GM18499 (cell line): ENCODE results near the gene SRGAP2C.
"Not testable (repeated sequence)": the region's sequence is repeated elsewhere in the genome, so short reads cannot be mapped to it uniquely, and the experiment has no call there.

Experiments used
- ATAC-seq: cut with Tn5 transposase; IDR thresholded peaks from one replicate; pipeline ENCODE4 v1.9.1; 2021; ENCODE audit warnings: moderate number of reproducible peaks; ENCODE audit not compliant: insufficient read depth, unreplicated experiment

The SRGAP2C gene

DNA sequence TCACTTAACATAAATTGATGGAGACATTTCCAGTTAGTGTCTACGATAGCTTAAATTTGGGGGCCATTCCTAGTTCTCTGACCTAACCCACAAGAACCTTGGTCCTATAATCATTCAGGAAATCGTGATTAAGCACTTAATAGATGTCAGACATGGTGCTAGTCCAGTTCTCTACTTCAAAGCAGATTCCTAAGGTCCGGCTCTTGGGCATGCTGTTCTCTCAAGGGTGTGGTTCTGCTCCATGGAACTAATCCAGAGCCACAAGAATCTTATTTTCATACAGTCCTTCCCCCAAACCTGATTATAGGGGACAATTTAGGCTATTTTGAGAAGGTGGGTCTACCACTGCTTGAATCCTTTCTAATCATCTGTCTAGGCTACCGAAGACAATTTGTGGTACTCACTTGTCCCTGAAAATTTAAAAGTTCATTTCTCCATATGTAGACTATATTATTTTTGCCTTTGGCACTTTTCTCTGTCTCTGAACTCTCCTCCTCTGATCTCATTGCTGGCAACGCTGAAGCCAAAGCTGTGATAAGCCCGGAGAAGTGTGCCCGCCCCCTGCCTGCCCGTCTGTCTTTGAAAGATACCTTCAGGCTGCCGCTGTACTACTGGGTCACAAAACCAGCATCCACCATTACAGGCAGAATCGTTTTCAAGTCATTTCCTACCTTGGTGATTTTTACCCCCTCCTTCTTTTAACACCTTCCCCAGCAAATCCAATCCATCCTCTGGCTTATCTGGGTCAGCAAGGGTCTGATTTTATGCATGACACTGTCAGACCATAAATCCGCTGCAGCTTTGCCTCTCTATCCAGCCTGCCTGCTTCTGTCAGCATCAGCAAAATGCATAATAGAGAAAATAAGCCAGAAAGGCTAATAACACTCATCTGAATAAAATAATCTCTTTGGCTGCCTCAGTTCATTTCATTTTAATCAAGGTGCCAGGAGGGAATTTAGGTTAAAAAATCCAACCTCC is 133.0 kb downstream of the SRGAP2C start:
- ATAC-seq = not testable (repeated sequence)

DNA sequence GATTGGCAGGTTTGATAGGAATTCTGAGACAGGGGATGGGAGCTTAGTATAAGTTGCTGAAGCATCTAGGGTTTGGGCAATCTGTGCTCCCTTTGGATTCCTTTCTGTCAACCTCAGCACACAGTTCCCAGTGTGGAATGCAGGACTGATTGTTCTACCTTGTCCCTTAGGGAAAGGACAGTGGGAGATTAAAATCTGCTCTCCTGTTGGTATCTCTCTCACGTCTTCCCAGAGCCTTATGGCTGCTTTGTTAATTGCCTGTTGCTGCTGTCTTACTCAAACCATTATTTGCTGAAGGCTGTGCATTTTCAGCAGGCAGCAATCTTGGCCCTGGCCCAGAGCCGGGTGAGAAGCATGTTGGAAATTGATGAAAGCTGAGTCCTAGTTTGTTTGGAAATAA is 133.9 kb downstream of the SRGAP2C start:
- ATAC-seq = not testable (repeated sequence)

DNA sequence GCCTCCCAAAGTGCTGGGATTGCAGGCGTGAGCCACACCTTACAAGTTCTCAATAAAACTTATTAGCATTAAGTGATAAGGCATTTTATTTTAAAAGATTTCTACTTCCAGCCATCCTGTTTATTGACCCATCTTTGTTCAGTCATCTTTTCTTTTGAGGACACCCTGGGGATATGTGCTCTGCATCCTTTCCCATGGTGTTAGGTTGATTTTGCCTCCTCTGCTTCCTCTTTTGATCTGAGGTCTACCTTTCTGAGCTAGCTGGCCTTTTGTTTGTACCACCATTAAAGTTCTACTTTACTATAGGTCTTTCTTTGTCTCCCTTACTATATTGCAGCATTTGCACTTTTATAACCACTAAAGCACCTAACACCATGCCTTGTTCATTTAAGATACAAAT is 136.9 kb downstream of the SRGAP2C start:
- ATAC-seq = not testable (repeated sequence)

DNA sequence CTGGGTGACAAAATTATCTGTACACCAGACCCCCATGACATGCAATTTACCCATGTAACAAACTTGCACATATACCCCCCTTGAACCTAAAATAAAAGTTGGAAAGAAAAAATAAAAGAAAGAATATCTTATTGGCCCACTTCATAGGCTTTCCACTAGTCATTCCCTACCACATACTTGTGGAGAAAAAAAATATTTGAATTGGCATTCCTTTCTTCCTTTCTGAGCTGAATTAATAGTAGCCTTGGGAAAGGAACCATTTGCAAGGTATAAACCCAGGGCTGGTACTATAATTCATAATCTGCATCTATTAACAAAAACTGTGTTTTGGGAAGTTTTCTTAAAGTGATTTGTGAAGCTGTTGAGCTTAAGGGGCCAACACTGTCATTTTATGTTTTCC is 140.0 kb downstream of the SRGAP2C start:
- ATAC-seq = not testable (repeated sequence)

DNA sequence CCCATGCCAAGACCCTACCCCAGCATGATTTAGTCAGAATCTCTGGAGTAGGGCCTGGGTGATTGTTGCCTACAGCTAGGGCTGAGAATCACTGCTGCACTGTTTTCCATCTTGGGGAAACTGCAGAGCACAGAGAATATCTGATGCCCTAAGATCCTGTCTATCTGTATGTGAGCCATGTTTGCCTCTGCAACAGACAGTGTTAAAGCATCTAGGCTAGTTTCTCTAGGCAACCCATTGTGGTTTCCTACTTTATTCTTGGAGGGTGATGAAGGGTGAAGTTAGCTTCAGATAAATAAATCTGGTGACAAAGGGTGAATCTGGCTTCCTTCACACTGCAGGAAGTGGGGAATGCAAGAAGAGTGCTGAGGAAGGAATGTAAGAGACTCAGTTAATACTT is 147.4 kb downstream of the SRGAP2C start:
- not testable (repeated sequence) for ATAC-seq

DNA sequence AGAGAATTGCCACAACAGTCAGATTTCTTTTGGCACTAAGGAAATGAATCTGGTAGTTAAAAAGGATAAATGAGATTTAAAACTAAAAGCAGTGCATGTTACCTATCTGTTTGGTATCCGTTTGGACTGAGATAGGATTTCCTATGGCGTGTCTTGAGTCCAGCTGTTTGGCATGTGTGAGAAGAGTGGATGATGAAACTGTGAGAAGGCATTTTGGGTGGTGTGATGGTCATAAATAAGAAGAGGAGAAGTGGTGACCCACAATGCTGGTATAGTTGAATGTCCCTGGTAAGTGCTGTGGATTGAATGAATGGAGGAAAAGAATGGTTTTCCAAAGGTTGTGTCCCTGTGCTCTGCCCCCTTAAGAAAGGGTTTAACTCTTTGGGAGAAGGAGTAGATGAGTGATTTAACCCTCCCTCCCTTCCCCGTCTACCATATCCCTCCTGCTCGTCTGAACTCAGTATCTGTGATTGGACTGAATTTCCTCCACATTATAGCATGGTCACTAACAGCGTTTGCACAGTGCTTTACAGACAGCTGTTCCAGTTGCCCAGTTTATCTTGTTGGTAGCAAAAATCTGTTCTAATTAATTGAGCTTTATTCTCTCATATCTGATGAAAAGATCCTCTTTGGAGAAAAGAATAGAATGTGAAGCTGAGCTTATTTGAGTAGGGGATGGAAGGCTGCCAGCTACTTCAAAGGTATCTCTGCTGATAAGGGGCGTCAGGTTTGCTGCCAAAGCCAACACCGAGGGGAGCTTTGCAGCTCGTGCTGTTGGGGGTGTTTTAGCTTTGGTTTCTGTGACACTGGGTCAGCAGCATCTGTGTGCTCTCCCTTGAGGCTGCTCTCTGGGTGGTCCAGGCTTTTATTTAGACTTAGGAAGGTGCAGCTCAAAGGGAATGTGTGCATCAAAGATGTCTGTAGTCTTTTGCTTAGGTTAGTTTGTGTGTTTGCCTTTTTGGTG is 148.1 kb downstream of the SRGAP2C start:
- ATAC-seq = not testable (repeated sequence)

DNA sequence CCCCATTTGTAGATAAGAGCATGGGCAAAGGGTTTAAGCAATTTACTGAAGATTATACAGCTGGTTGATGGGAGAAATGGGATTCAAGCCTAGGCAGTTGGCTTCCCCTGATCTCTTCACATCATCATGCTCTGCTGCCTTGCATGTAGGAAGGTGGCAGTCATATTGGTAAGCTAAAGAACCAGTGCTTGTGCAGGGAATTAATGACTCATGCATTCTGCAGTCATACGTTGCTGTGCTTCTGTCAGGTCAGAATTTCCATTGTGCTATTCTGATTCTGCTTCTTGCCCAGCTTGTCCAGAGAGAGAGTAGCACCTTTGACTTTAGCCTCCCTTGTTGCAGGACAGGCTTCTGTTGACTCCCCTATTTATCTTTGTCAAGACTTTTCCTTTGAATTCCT is 153.2 kb downstream of the SRGAP2C start:
- not testable (repeated sequence) for ATAC-seq

DNA sequence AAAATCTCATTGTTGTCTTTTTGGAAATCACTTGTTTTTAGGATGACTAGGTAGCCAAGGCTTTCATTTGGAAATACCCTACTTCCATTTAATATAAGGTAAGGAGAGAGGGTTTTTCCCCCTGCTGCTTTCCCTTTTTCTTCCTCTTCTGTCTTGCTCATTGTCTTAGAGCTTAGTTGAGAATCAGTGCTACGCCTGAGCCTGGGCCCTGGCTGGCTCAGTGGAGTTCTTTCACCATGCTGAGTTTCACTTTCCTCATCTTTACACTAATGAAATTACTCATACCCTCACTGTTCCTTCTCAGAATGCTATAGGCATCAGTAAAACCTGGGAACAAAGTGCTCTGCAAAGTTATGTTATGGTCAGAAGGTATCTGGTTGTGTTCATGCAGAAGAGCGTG is 154.8 kb downstream of the SRGAP2C start:
- ATAC-seq = not testable (repeated sequence)

DNA sequence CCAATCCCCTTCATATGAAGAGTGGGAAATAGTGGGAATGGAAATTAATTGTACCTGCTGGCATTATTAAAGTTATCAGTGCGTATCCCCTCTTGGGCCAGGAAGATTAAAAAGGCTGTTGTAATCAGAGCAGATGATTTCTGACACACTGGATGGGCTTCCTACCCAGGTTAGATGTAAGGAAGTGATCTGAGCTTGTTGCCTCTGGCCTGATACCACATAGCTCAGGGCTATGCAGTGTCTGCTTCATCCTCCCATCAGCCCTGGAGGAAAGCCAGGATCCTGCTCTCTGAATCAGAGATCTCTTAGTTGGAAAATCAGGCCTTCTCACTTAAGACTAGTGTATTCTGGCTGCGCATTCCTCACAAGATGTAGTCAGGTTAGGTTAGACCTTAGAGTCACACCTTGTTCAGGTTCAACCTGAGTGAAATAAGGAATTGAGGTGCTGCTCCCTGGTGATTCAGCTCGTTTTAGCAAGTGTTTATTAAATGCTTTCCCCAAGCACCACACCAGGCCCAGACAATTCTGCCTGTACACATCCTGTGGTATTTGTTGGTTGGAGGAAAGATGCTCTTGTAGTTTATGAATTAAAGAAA is 158.6 kb downstream of the SRGAP2C start:
- not testable (repeated sequence) for ATAC-seq

DNA sequence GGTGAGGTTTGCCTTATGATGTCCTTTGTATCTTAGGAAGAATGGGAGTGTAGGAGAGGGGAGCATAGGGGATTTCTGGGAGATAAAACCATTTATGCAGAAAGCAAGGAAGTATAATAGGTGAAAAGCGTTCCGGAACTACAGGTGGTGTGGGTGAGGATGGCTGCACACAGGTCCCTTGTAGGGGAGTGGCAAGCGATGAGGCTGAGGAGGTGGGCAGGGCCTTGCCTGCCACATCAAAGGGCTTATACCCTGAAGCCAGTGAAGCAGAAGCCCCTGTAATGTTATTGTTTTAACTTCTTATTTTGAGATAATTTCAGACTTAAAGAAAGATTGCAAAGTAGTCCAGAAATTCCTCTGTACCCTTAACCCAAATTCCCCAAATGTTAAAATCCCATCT is 159.6 kb downstream of the SRGAP2C start:
- ATAC-seq = not testable (repeated sequence)

DNA sequence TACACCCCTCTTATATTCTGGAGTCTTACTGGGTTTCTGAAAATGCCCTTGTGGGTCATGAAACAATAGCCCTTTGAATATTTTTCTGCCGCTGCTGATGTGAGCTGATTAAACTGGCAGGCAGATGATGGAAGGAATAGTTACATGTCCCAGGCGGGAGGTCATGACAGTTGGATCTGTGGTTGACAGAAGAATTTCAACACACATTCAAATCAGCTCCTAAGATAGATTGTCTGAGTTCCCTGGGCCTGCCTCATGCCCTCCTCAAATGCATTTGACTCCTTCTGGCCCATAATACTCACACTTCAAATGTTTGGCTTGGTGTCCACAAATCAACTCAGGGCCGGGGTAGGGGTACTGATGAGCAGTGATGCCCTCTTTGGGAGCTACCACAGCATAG is 161.9 kb downstream of the SRGAP2C start:
- ATAC-seq = not testable (repeated sequence)

DNA sequence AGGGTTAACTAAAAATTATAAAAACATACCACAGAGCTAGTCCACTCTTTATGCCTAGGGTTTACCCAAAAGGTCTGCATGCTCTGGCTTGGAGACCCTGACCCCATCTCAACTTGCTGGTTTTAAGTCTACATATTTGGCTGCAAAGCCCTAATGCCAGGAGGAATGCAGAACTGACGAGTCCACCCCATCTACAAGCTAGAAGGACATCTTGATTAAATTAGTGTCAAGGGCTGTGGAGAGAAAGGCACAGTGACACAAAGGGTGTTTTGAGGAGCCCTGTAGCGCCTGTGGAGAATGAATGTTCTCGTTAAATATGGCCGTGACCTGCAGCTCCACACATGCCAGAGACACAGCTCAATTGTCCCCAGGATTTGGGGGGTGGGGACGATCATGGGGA is 162.7 kb downstream of the SRGAP2C start:
- not testable (repeated sequence) for ATAC-seq

DNA sequence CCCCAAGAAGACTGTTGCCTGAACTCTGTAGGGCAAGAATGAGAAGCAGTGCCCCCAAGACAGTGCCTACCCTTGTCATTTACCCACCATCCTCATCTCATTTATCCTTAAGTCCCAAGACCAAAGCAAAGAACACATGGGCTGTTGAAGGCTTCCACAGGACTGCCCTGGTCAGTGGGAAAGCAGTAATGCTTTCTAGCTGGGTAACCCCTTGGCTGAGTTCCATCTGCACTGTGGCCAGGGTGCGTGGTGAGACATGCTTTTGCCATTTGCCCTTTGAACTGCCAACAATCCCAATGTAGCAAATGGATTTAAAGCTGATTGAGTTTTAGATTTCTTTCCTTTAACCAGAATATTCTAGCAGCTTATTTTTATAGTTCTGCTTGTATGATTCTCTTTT is 163.3 kb downstream of the SRGAP2C start:
- ATAC-seq = not testable (repeated sequence)

DNA sequence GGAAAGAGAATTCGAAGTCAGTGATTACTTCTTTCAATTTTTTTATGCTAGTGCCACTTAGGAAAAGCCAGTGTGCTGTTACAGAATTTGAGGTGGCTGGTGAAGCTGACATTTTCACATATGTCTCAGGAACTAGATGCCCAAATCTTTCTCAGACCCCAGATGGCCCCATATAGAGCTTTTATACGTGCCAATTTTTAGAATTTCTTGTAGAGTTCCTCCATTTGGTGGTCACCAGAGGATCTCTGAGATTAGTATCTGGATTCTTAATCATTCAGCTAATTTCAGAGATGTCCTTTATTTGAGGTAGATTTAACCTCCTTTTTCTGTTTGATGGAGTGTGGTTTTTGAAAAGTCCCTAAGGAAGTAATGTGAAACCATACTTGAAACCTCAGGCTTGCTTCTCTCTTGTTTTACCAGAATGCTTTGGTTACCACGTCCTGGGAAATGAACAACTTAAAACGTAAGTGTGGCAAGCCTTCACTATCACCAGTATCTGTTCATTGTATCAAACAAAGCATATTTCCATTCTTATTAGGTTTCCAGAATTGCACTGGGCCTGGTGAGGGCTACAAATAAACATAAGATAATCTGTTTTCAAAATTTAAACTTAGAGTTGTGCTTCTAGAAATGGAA is 164.7 kb downstream of the SRGAP2C start:
- not testable (repeated sequence) for ATAC-seq

DNA sequence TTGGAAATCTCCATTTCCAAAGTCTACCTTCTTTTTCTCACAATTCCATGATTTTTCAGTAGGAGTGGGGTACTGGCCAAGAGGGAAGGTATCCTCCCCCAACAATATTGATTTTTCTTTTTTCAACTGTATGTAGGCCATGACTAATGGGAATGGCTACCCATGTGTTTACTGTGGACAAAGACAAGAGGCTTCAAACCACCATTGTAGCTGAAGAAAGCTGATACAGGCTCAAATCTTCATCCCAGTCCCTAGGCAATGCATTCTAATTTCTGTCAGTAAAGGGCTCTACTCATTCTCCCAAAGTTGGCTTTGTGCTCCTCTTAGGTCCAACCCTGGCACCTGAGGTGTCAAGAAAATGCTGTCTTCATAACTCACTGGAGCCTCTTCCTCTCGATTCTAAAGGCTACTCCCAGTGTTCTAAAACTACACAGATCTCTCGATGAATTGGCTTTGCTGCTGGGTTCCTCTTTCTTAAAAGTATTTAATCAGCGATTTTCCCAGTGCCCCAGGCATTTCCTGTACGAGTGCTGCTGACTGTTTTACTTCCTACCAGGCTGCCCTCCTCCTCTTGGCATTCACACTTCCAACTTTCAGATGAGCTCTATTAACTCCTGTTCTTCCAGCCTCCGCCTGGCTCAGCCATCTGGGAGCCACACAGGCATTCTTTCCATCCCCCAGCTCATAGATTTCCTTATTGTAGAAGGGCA is 171.1 kb downstream of the SRGAP2C start:
- not testable (repeated sequence) for ATAC-seq

DNA sequence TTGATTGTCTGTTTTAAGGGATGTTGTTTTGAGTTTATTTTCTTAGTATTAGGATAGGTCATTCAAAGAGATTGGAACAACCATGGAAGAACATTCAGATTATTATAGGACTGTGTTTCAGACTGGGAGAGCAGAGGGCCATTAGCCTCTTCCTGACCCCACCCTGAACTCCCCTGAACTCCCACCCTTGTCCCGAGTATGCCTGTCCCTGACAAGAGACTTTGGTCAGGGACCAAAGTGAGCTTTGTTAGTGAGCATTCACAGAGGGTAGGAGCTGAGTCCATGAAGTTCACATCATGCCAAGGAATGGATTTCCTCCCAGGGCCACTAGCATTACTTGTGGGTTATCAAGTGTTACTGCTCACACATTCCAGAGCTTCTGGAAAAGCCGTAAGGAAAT is 172.0 kb downstream of the SRGAP2C start:
- not testable (repeated sequence) for ATAC-seq

DNA sequence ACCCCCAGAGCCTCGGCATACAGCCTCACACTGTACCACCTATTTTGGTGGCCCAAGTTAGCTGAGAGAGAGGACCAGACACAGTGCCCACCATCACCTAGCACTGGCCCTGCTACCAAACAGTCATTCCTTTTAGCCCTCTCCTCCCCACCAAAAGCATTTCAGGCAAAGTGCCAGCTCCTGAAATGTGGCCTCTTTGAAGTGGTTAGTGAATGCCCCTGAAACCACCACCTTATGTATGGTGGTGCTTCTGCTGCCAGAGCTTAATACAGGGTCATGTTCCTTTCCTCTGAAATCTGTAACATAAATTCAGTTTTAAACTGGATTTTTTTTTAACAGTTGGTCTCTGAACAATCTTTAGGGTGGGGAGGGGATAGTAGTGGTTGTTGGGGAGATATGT is 175.8 kb downstream of the SRGAP2C start:
- ATAC-seq = not testable (repeated sequence)

DNA sequence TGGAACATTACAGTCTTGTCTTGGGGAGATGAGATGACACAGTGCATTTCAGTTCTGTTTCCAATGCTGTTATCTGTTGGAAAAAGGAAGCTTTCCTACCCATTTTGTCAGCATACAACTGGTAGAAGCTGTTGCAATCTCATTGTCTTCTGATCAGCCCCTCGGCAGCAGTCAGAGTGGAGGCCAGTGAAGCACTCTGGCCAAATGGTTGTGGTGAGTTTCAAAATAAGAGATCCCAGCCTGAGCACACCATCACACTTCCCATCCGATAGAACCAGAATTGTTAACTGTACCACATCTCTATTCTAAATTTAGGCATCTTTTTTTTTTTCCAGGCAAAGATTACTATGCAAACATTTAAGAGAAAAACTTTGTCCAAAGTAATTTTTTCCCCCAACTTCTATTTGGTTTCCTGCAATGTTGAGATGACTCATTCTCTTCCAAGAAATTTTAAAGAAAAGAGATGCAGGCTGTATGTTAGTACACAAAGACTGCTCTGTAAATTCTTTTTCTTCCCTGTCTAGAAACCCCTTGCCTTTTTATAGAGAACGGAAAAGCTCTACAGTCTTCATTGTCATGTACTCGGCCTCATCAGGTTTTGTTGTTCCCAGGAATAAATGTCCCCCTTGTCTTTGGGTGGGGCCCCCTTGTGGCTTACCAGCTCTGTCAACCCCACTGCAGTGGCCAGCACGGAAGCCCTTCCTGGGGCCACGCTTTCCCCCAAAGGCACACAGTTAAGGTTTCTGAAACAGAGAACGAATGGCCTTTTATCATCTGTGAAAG is 176.9 kb downstream of the SRGAP2C start:
- ATAC-seq = not testable (repeated sequence)
